HG03521 (cell line): ENCODE results near the gene ATG3.
A peak's percentile ranks its signal among the peaks of the same experiment; 100 is the strongest.
"Not testable (repeated sequence)": the region's sequence is repeated elsewhere in the genome, so short reads cannot be mapped to it uniquely, and the experiment has no call there.

ENCODE experiments used
- ATAC-seq: cut with Tn5 transposase; IDR thresholded peaks from one replicate; pipeline ENCODE4 v1.9.1; 2021; ENCODE audit warnings: mild to moderate bottlenecking, moderate library complexity; ENCODE audit not compliant: unreplicated experiment

Gene ATG3

GRCh38 chr3:112500621-112501020 lies 61.1 kb downstream of the ATG3 start:
- no peak for ATAC-seq

GRCh38 chr3:112498914-112499711 lies 62.6 kb downstream of the ATG3 start, which contains the start of gene BTLA:
Gene BTLA (minus strand): TSS chr3:112499472. CDS start chr3:112499358, 114 bp downstream.
- ATAC-seq, result peak; percentile 54

- no peak for ATAC-seq
These were observed 63.7 kb downstream of the ATG3 start for GRCh38 chr3:112497897-112498548.

- ATAC-seq, result no peak
These were observed 65.2 kb downstream of the ATG3 start for GRCh38 chr3:112496366-112497067.

GRCh38 chr3:112494448-112494767 lies 67.4 kb downstream of the ATG3 start:
- ATAC-seq, result not testable (repeated sequence)

GRCh38 chr3:112492124-112492523 lies 69.6 kb downstream of the ATG3 start:
- no peak for ATAC-seq

GRCh38 chr3:112491373-112491772 lies 70.4 kb downstream of the ATG3 start:
- no peak for ATAC-seq

GRCh38 chr3:112489674-112490479 lies 71.9 kb downstream of the ATG3 start:
- ATAC-seq, result no peak

- no peak for ATAC-seq
These were observed 74.8 kb downstream of the ATG3 start for GRCh38 chr3:112486811-112487505.

- ATAC-seq, result no peak
These were observed 77.4 kb downstream of the ATG3 start for GRCh38 chr3:112484352-112484751.

GRCh38 chr3:112482675-112483074 lies 79.1 kb downstream of the ATG3 start:
- ATAC-seq, result no peak
